Transverse colon (tissue), 4 donors: ENCODE data around the gene TMEM95. TPM values are rescaled to one million over a fixed set of nuclear protein-coding genes. Genes with fewer than 3 reads are reported as not detected.

Experiments used
- DNase-seq: peaks from one replicate; pipeline ENCODE4 v3.0.0-alpha.2; 2019
- H3K27ac ChIP-seq, 4 donors: fragments of 200-600 bp; sonication (generic); 2 replicates each; pipeline ENCODE4 v1.5.1; 2016 to 2018; ENCODE audit warnings: inconsistent platforms in 4 of 4
- H3K27me3 ChIP-seq: fragments of 200-600 bp; sonication (generic); 2 replicates; pipeline ENCODE4 v1.5.1; 2017; ENCODE audit warnings: inconsistent platforms
- H3K36me3 ChIP-seq, 4 donors: fragments of 200-600 bp; sonication (generic); 2 replicates each; pipeline ENCODE4 v1.5.1; 2017 to 2019; ENCODE audit warnings: inconsistent platforms in 4 of 4
- H3K4me1 ChIP-seq, 4 donors: fragments of 200-600 bp; sonication (generic); 2 replicates each; pipeline ENCODE4 v1.5.1; 2017 to 2020; ENCODE audit warnings: inconsistent platforms in 4 of 4
- H3K4me3 ChIP-seq, 4 donors: fragments of 200-600 bp; sonication (generic); 1 replicate in 1 of 4; 2 replicates in 3 of 4; pipeline versions ENCODE4 v1.5.1 to v1.6.1; 2017 to 2019; ENCODE audit warnings: inconsistent platforms in 4 of 4
- H3K9me3 ChIP-seq, 2 donors: fragments of 200-600 bp; sonication (generic); 2 replicates each; pipeline ENCODE4 v1.5.1; 2017 to 2019; ENCODE audit warnings: inconsistent platforms in 2 of 2
- EP300 ChIP-seq: sonication (generic); formaldehyde crosslinking; IDR thresholded peaks from one replicate; pipeline ENCODE4 v1.6.1; 2017; ENCODE audit warnings: antibody characterized with exemption, low read depth
- POLR2A ChIP-seq: fragments of 450-650 bp; IDR thresholded peaks from one replicate; pipeline ENCODE4 v1.6.1; 2016; ENCODE audit warnings: antibody characterized with exemption, mild to moderate bottlenecking, moderate library complexity
- POLR2AphosphoS5 ChIP-seq, 3 donors: sonication (generic); formaldehyde crosslinking; IDR thresholded peaks; one replicate each; pipeline ENCODE4 v1.6.1; 2016; ENCODE audit warnings: antibody characterized with exemption in 3 of 3
- WGBS, 2 donors: methylation state at CpG; one replicate each; pipeline ENCODE4 v1.1.5; 2018; ENCODE audit warnings: low coverage in 1 of 2; 5-methylcytosine and 5-hydroxymethylcytosine counted together
- in situ Hi-C, 4 donors: fragments of 200-750 bp; cut with MboI; loops; one replicate each; pipeline versions ENCODE4 v1.15.0 to v1.15.1; 2017; ENCODE audit warnings: low sequenced_read_pairs in 3 of 4, low pct_ligation_motif_present in 1 of 4, low pct_unique_long_range_greater_than_20kb in 1 of 4
- intact Hi-C: fragments of 100-400 bp; cut with DNase I; formaldehyde crosslinking; loops from one replicate; pipeline ENCODE4 v1.15.1; 2023; ENCODE audit warnings: low total_unique reads
- total RNA-seq, 4 donors: library from RNA; depleted of rRNA; stranded (reverse); fragments of >200 nt; gene quantifications; one replicate each; pipeline ENCODE4 v1.1.0, GENCODE V29; 2016
- TF ChIP-seq, protein P1 (sequence below), 5 experiments: fragments of 200-600 bp in 3 of 5; fragments of 450-650 bp in 2 of 5; sonication (generic) in 3 of 5; IDR thresholded peaks; 1 replicate in 2 of 5; 2 replicates in 3 of 5; pipeline ENCODE4 v1.5.1; 2016 to 2017; ENCODE audit warnings: antibody characterized with exemption in 5 of 5, inconsistent platforms in 3 of 5, mild to moderate bottlenecking in 2 of 5, moderate library complexity in 1 of 5

TMEM95 gene
- total RNA-seq, 4 donors from 2014 or later: not detected

DNA sequence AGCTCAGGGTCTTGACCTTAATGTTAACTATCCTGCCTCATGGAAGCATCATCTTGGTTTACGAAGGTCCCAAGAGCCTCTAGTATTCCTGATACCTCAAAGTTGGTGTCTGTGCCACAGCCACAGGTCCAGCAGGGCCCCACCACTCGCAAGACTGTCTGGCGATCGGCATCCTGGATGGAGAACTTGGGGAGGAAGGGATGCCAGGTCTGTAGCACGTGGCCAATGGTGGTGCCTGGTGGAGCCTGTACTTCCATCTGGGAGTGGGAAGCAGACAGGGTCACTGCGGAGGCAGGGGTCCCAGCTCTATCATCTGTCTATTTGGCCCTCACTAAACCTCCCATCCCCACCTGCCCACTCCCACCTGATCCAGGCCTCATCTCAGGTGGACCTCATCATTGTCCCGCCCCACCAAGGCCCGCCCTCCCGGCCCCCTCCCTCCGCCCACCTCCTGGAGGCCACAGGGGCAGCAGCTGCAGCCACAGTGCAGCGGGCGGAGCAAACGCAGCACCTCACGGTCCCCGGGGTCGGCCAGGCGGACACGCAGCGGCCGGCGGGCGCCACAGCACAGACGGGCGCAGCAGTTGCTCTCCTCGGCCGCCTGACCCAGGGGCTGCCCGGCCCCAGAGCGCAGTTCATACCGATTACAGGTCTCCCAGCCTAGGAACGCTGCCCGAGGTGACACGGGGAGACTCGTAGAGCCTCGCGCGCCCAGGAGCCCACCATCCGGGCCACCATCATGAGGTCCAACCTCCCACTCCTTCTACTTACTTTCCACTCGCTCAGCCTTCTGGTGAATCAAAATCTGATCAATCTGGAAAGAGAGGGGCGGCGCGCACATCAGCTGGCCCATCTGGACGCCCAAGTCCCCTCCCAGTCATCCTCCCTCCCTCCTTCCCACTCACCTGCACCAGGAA, 38.0 kb downstream of the TMEM95 start:
- Histone ChIP-seq H3K4me3 (peak overlapping the region in 2 of 4 donors; percentile 86 to 91), H3K27ac (peak overlapping the region in 3 of 4 donors; percentile 93 to 98 (median 95)), H3K36me3 (no peaks in the 10 kb centered on the region), H3K4me1 (peaks cover 11 to 22% (median 17%) of the 10 kb centered on the region in 4 donors), H3K9me3 (no peaks in the 10 kb centered on the region), H3K27me3 (no peaks in the 10 kb centered on the region)
- in situ Hi-C loops (no loop called here), intact Hi-C loops (no loop called here)
- 83 to 88% methylated on average over 1 to 32 of the region's 42 CpGs for WGBS, 2 donors
- no peak for TF ChIP-seq EP300
- TF ChIP-seq POLR2A: no peak
- TF ChIP-seq, protein P1, sequence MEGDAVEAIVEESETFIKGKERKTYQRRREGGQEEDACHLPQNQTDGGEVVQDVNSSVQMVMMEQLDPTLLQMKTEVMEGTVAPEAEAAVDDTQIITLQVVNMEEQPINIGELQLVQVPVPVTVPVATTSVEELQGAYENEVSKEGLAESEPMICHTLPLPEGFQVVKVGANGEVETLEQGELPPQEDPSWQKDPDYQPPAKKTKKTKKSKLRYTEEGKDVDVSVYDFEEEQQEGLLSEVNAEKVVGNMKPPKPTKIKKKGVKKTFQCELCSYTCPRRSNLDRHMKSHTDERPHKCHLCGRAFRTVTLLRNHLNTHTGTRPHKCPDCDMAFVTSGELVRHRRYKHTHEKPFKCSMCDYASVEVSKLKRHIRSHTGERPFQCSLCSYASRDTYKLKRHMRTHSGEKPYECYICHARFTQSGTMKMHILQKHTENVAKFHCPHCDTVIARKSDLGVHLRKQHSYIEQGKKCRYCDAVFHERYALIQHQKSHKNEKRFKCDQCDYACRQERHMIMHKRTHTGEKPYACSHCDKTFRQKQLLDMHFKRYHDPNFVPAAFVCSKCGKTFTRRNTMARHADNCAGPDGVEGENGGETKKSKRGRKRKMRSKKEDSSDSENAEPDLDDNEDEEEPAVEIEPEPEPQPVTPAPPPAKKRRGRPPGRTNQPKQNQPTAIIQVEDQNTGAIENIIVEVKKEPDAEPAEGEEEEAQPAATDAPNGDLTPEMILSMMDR (IDR thresholded peaks at IDR 0.05): no peak
- no peak for TF ChIP-seq POLR2AphosphoS5 (IDR thresholded peaks at IDR 0.05)
- no peak for DNase-seq

DNA sequence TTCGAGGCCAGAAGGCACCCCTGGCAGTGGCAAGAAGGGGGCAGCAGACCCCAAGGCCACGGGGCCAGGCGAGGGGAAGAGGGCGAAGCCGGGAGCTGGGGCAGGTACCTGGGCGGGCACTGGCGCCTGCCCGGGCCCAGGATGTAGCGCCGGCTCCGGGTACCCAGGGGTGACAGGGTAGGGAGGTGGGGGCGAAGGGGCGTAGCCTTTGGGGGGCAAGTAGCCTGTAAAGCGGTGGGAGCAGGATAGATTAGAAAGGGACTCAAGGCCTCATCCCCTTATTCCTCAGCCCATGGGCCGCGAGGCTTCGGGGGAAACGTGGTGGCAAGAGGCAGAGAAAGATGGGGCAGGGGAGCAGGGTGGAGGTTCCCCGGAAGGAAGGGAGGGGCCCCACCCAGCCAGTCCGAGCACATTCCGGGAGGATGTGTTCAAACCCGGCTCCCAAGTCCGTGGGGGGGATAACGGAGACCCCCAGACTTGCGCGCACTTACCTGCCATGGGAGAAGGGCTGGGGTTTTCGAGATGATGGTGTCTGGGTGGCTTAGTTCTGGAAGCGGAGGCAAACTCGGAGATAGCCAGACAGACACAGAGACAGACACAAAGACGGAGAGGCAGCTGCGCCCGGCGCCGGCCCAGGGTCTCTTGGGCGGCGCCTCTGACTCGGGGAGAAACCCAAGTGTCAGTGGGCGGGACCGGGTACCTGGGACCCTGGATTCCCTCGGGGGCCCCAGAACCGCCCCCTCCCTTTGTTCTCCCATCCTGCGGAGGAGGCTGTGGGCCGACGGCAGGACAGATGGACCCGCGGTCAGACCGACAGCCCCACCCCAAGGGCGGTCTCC, 38.9 kb downstream of the TMEM95 start:
- peak overlapping the region; percentile 90 to 98 (median 94) for H3K27ac ChIP-seq
- TF ChIP-seq EP300 (no peak), POLR2A (no peak), POLR2AphosphoS5 (IDR thresholded peaks at IDR 0.05) (no peak)
- TF ChIP-seq, protein P1 (IDR thresholded peaks at IDR 0.05): no peak
- peaks cover 11 to 22% (median 17%) of the 10 kb centered on the region in 4 donors for H3K4me1 ChIP-seq
- no peaks in the 10 kb centered on the region for H3K9me3 ChIP-seq
- DNase-seq: peak; percentile 51
- 9% methylated on average over 39 of the region's 48 CpGs; no CpG with 5 or more reads in 1 of the 2 donors for WGBS, 2 donors
- peak overlapping the region; percentile 59 to 91 (median 77) for H3K4me3 ChIP-seq
- no peaks in the 10 kb centered on the region for H3K27me3 ChIP-seq
- no peaks in the 10 kb centered on the region for H3K36me3 ChIP-seq
- intact Hi-C loops (no loop called here), in situ Hi-C loops (no loop called here)

DNA sequence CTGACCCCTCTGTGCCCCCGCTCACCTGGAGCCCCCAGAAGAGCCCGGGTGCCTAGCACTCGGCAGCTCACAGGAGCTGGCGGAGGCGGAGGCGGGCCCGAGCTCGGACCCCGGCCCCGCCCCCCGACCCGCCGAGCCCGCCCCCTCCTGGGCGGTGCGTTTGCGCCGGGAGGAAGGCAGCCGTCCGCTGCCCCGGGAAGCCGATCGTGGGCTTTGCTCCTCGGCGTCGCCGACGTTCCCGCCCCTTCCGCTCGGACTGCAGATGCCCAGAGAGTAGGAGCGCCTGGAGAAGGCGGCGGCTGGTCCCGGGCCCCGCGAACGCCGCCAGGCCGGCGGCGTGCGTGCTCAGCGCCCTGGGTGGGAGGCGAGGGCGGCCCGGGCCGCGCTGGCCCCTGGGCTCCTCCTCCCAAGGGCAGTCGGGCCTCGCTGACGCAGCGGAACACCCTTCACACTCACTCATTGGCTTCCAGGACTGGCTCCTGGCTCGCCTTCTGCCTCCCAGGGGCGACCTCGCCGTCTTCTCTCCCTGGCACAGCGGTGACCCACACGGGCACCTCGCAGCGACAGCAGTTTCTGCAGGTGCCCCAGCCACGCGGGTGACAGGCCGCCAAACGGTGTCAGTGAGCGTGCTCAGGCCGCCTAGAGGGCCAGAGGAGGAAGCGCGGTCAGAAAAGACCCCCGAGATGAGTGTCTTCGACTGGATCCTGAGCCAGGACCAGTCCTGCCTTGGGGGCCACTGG, 39.7 kb downstream of the TMEM95 start, which contains the start of gene PLSCR3:
Gene PLSCR3, minus strand, starts transcription at position 74 of the 740 bp plus-strand sequence. CDS start 415 bp downstream, outside the sequence.
- 2% methylated on average over 17 of the region's 71 CpGs; no CpG with 5 or more reads in 1 of the 2 donors for WGBS, 2 donors
- H3K27ac ChIP-seq: peak within 1 kb of the TSS; percentile 90 to 98 (median 94)
- DNase-seq: peak; percentile 90
- H3K36me3 ChIP-seq: no peaks in the 10 kb centered on the region
- in situ Hi-C loops: no loop called here
- H3K27me3 ChIP-seq: no peaks in the 10 kb centered on the region
- intact Hi-C loops: no loop called here
- H3K9me3 ChIP-seq: no peaks in the 10 kb centered on the region
- TF ChIP-seq POLR2AphosphoS5 (IDR thresholded peaks at IDR 0.05) (peak; percentile 89 to 94 (median 93)), EP300 (no peak), POLR2A (peak; percentile 76)
- TF ChIP-seq, protein P1 (IDR thresholded peaks at IDR 0.05): peak; percentile 24 to 77 (median 36)
- peak within 1 kb of the TSS; percentile 59 to 91 (median 77) for H3K4me3 ChIP-seq
- H3K4me1 ChIP-seq: peaks cover 11 to 22% (median 17%) of the 10 kb centered on the region in 4 donors
